GM21367 (cell line): ENCODE data around the gene MYOF.
"Not testable (repeated sequence)": the region's sequence is repeated elsewhere in the genome, so short reads cannot be mapped to it uniquely, and the experiment has no call there.

ENCODE experiments used
- ATAC-seq: cut with Tn5 transposase; IDR thresholded peaks from one replicate; pipeline ENCODE4 v1.9.1; 2021; ENCODE audit not compliant: unreplicated experiment

The MYOF gene

DNA sequence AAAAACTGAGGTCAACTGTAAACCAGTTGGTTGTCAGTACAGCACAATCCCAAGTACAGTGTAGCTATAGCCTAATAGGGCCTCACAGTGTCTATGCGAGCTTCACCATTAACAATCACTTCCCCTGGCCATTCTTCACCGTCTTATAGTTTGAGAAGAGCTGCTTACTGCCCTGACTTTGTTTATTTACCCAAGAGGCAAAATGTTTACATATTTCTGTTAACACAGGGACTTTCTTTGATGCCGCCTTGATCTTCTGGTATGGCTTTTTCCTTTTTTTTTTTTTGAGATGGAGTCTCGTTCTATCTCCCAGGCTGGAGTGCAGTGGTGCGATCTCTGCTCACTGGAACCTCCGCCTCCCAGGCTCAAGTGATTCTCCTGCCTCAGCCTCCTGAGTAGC, 3.3 kb downstream of the MYOF start:
- ATAC-seq, result no peak

DNA sequence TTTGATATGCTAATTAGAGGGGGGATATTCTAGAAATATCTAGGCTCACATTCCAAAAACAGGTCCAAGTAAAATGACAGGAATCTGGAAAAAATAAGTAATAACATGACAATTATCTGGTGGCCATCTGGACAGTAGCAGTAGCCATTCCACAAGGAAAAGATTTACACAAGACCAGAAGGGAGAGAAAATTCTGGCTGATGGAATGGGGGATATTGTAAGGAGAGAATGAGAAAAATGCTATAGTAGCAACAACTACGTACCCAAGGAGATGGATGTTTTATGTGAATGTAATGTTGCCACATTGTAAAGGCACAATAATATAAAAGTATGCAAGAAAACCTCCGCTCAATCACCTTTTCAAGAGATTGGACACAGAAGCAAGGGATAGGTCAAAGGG, 5.4 kb downstream of the MYOF start:
- no peak for ATAC-seq

DNA sequence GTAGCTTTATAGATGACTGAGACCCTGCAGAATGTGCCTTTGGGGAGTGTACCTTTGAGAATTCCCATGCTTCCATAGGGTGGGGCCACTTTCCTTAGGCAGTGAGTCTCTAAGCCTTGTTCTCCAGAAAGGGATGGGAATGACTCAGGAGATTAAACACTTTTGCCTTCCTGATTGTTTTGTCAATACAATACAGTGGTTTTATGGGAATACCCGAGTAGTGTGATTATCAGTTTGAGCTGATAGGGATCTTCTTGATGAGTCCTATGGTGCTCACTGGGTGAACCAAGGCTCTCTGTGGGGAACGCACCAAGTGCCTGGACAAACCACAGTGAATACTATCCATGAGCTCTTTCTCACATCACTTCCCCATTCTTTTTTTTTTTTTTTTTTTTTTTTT, 6.3 kb downstream of the MYOF start:
- ATAC-seq, result no peak

DNA sequence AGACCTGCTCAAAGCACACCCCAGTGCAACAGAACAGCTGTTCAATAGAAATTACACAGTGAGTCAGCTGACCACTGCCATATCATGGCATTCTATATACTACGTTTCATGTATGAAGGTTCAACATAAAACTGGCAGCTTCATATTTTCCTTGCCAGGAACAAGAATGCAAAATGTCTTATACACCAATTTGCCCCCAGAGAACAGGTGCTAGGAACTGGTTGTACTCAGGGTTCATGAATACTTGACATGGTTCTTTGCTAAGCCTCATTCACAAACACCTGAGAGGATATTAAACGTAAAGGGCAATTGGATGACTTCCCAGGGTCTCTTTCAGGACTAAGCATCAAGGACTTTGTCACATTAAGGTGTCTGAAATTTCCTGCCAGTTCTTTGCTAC, 6.9 kb downstream of the MYOF start:
- no peak for ATAC-seq

DNA sequence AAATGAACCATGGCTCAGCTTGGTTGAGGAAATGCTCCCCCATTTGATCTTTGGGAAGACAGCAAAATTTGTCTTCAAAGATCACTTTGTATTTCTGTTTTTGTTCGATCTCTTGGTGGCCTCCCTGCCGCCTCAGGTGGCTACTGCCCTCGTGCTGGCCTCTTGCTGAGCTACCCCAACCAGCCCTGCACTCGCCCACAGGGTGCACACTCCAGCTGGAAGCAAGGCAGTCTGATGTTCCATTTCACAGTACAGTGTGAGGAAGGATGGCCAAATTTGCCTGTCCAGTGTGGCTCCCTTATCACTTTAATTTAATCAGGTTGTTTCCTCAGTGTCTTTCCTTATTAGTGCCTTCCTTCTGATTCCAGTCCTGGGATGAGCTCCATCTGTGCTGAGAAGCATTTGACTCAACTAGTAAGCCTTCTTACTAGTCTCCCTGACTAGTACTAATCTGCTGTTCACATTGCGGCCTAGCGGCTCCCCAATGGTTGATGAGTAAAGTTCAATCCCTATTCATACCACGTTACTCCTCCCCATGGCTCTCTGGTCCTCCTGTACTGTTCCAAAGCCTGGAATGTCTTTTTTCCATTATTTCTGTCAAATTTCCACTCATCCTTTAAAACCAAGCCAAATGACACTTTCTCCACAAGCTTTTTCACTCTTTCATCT, 8.2 kb downstream of the MYOF start:
- no peak for ATAC-seq

DNA sequence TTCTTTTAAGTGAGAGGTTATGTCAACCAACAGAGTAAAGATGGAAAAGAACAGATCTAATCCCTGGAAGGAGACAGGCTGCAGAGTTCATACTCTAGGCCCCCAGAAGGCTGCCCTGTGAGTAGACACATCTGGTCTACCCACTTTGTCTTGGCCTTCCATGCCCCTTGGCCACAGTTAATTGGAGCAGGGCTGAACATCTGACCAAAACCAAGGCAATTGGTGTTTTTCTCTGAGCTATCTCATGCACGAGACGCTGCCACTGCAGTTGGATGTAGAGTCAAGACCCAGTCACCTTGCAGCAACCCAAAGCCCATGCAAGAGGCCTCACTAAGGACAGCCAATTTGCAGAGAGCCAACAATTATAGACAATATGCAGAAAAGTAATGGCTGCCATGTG, 9.0 kb downstream of the MYOF start:
- ATAC-seq, result no peak

DNA sequence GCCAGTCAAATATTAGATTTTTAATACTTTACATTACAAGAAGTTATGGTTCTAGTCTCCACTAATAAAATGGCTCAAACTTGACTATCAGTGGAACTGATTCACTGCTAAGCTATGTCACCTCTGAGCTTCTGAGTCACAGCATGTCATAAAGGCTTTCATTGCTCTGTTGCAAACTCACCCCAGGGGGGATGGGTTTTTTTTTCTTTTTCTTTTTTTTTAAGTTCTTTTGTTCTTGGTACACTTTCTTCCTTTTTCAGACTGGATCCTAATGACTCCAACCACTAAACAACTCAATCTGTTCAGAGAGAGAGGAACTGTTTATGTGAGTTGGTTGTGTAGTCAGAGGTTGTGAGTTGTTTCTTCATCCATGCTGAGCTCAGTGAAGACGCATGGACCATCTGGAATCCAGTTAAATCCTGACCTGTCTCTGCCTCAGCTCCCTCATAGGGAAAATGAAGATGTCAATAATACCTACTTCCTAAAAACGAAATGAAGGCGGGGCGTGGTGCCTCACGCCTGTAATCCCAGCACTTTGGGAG, 11.0 kb downstream of the MYOF start:
- no peak for ATAC-seq

DNA sequence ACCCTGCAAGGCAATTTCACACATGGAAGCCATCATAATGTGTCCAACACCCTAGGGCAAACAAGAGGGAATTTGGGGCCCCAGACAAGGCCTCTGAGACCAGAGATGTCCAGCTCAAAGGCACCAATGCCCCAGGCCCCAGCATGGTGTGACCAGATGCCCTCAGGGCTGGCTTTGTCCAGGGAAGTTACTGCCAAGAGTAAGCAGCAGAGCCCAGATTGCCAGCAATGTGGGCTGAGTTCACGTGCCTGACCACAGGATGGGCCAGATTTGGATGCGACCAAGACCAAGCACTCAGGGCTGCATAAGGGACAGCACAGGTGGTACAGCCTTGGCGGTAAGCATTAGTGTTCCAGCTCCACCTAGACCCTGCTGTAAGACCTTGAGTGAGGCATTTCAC, 12.7 kb downstream of the MYOF start:
- ATAC-seq, result no peak

DNA sequence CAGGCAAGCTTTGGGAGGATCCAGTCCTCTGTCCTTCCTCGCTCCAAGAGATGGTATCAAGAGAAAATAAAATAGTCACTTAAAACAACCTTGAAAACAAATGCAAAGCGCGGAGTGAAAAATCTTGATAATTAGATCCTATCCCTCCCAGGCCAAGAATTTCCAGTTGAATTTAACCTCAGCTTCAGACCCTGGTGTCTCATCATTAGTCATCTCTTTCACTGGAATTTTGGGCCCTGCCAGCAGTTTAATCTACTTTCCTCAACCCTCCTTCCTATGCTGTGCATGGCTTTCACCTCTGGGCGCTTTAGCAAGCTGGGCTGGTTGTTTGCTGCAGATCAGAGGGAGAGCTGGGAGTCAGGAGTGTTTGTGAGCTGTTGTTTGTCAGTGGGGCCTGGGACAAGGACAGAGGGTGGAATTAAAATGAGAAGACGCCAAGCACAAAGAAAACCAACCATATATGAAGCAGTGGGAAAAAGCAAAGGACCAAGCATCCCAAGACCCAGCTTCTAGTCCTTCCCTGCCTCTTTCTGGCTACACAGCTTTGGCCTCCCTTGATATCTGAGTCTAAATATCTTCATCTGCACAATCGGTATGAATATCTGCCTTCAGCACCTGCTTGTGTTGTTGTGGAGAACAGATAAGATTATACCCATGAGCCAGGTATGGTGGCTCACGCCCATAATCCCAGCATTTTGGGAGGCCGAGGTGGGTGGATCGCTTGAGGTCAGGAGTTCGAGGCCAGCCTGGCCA, 13.5 kb downstream of the MYOF start:
- no peak for ATAC-seq

DNA sequence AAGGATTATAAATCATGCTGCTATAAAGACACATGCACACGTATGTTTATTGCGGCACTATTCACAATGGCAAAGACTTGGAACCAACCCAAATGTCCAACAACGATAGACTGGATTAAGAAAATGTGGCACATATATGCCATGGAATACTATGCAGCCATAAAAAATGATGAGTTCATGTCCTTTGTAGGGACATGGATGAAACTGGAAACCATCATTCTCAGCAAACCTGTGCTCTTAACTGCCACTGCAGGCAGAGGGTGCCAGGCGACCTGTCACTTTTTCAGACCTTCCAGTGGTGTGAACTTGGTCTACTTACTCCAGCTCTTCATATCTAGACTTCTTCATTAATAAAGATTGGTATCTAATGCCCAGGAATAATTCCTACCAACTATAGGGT, 14.5 kb downstream of the MYOF start:
- ATAC-seq, result not testable (repeated sequence)

DNA sequence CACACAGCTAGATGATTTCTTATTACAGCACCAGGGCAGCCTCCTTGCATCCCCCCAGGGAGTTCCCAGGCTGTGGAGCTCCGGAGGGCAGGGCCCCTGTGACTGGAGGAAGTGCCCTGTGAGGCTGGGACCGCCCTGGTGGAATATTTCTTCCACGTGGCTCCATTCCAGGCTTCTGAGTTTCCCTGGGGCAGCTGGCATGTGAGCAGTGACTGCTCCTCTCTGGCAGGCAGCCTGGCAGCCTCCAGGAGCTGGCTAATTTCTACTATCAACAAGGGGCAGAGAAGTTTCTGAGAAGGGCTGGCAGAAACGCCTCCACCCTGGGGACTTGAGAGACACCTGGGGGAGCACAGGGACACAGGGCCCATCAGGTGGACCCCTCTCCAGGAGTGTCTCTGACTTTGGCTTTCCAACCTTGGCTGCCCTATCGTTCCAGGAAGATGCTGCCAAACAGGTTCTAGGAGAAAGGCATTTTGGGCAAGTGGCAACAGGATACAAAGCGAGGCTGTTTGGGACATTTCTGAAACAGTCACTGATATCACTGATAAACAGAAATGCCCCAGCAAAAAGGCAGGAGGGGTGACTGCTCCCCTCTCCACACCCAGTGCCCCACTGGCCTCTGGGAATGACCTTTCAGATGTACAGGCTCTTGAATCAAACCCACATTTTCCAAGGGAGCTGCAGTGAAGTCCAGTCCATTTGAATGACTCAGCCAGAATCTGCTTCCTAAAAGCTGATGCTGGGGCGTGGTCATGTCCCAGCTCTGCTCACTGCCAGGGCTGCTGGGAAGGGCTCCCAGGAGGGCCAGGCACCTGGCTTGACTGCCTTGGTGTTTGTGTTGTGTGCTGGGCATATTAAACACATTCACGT, 16.1 kb downstream of the MYOF start:
- no peak for ATAC-seq

DNA sequence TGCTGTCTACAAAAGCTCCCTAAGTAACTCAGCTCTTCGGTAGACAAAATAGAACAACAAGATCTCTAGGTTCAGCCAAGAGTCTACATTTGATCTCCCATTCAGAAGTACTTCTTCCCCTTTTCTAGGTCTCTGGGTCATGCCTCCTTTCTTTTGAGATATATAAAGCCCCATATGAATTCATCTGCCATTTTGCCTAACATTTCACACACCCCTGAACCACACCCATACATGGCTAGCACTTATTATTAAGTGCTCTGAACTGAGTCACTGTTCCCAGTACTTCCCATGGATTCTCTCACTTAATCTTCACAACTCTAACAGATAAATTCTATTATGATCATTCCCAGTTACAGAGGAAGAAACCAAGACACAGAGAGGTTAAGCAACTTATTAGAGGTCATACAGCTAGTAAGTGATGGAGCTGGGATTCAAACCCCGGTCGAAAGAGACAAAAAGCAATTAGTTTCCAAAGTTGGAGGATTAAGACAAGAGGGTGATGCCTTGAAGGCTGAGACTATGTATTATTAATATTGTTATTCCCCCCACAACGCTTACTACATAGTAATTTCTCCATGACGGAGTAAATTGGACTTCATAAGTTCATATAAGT, 17.3 kb downstream of the MYOF start:
- no peak for ATAC-seq

DNA sequence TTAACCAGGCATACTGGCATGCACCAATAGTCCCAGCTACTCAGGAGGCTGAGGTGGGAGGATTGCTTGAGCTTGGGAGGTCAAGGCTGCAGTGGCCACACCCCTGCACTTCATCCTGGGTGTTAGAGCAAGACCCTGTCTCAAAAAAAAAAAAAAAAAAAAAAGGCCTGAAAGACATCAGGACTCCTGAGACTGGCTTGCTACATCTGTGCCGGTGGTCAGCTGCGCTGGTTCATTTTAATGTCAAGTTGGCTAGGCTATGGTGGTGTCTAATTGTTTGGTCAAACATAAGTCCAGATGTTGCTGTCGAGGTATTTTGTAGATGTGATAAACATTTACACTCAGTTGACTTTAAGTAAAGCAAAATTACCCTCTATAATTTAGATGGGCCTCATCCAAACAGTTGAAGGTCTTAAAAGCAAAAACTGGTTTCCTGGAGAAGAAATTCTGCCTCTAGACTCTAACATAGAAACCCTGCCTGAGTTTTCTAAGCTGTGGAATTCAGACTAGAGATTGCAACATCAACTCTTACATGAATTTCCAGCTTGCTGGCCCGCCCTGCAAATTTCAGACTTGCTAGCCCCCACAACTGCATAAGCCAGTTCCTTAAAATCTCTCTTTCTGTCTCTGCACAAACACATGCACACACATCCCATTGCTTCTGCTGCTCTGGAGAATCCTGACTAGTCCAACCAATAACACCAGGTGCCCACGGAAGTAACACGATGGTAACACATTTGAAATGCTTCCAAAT, 18.2 kb downstream of the MYOF start:
- ATAC-seq, result no peak

DNA sequence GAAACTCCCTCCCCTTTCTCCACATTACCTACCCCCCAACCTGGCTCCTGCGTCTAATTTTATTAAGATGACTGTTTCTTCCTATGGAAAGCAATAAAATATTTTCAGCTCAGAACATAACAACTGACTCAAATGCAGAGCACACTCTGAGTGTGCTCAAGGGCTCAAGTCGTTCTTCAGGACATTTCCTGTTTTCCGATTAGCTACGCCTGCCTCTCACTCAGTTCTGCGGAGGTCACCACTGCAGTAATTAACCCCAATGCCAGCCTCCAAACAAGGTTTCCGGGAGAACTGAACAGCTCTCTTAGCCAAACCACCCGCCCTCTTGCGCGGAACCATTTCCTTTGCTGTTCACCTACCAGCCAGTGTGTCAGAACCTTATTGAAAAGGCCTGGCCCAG, 19.3 kb downstream of the MYOF start:
- ATAC-seq, result no peak

DNA sequence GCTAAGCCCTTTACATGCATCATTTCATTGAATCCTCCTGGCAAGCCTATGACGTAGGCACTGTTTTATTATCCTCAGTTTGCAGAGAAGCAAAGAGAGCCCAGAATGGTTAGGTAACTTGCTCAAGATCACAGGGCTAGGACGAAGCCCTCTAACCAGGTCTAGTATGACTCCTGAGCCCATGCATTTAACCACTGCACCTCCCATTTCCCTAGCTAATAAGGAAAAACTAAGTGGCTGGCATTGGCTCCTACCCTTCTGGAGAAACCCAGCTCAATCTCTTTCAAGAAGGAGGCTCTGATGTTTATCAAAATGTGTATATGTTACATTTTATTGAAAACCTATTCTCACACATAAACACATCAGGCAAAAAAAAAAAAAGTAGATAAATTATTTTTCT, 19.8 kb downstream of the MYOF start:
- ATAC-seq, result no peak

DNA sequence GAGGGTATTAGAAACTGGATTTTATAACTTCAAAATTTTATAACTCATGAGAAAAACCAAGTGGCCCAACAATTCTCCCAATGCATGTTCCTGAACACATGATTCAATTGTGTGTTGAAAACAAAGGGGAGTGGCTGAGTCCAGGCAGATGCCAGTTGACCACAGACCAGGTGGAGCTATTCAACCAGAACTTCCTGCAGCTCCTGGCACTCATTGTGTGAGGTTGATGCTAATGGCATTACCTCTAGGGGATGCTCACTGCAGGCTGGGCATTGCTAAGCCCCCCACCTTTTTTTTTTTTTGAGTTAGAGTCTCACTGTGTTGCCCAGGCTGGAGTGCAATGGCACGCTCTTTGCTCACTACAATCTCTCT, 20.3 kb downstream of the MYOF start:
- no peak for ATAC-seq

DNA sequence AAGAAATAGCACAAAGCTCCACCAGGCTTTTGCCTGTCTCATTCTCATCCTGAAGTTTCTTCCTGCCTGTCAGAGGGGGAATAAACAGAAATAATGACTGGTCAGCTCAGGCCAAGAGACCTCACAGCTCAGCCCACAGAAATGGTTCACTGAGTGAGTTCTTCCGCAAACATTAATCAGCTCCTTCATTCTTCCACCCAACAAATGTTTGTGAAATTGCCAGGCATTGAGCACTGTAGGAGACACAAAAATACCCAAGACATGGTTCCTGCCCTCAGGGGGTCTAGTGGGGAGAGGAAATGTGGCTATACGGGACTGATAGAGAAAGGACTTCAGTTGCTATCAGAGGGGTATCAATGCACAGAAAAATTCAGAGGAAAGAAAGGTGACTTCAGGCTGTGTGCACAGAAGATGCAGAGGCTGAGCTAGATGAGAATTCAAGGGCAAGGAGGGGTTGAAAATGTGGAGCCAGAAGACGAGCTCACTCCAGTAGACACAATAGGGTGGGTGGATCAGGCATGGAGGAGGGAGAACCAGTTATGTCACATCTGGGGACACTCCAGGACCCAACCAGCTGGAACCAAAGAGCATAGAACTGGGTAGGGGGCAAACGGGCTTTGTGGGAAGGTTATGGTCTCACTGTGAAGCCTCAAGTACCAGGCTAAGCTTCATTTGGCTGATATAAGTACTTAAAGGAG, 20.9 kb downstream of the MYOF start:
- ATAC-seq, result no peak

DNA sequence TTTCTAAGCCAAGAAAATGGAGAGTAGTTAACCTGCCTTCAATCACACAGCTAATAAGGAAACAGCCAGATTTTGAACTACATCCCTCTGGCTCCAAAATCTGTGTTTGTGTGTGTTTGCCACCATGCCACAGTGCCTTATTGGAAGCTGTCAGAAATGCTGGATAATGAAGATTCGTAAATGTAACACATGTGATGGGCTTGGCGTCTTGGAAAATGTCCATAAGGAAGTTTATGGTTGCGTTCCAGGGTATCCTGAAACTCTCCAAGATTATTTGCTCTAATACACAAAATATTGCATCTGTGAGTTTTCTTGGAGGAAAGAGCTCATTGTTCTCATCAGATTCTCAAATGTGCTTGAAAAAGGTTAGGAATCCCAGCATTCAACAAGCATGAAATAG, 22.7 kb downstream of the MYOF start:
- ATAC-seq, result no peak

DNA sequence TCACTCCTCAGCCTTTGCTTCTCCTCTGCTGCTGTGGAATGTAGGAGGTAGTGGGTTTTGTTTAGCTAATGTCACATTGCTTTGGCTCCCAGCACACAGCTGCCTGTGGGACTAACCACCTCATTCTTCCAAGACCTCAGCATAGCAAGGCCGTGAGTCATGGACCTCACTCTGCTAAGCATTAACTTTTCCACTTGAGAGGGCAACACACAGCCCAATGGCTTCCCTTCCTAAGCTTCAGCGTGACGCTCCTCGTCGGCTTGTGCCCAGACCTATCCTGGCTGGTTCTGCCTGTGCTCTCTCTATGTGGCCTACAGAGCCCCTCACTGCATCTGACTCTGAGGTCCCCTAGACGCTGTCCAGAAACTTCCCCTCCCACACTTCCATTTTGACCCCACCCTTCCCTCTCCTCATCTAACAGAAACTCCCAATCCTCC, 23.3 kb downstream of the MYOF start:
- ATAC-seq, result no peak

DNA sequence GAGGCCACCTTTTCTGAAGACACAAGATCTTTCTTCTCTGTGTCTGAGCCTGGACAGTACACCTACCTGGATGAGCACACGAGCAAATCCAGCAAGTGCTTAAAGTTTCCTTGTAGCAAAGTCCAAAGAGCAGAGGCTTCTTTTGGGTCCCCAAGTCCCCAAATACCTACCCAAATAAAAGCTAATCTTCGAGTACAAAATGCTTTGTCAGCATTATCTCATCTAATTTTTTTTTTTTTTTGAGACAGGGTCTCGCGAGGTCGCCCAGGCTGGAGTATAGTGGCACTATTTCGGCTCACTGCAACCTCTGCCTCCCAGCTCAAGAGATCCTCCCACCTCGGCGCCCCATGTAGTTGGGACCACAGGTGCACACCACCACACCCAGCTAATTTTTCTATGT, 24.6 kb downstream of the MYOF start:
- ATAC-seq, result no peak
